Gastrocnemius medialis (tissue), 4 donors: ENCODE data around the gene KANSL1L. TPM values are rescaled to one million over a fixed set of nuclear protein-coding genes. Genes with fewer than 3 reads are reported as not detected.
A peak's percentile ranks its signal among the peaks of the same experiment; 100 is the strongest.

Source experiments
- ATAC-seq, 2 donors: fragments of 150-250 bp; one replicate each; pipeline ENCODE4 v1.9.1; 2016
- DNase-seq, 2 donors: peaks; one replicate each; pipeline ENCODE4 v3.0.0-alpha.2; 2019
- H3K27ac ChIP-seq, 4 donors: fragments of 200-600 bp; sonication (generic); 1 replicate in 1 of 4; 2 replicates in 3 of 4; pipeline ENCODE4 v1.5.1; 2016 to 2018; ENCODE audit warnings: mild to moderate bottlenecking in 2 of 4, moderate library complexity in 1 of 4
- H3K27me3 ChIP-seq, 3 donors: fragments of 200-600 bp; sonication (generic) in 2 of 3; 1 replicate in 1 of 3; 2 replicates in 2 of 3; pipeline versions ENCODE4 v1.5.1 to v1.6.0; 2016 to 2019; ENCODE audit warnings: mild to moderate bottlenecking in 1 of 3, moderate library complexity in 1 of 3
- H3K36me3 ChIP-seq, 2 donors: fragments of 200-600 bp; sonication (generic) in 1 of 2; one replicate each; pipeline ENCODE4 v1.5.1; 2017 to 2018
- H3K4me1 ChIP-seq, 2 donors: fragments of 200-600 bp; sonication (generic) in 1 of 2; one replicate each; pipeline ENCODE4 v1.5.1; 2016 to 2017; ENCODE audit warnings: mild to moderate bottlenecking in 2 of 2
- H3K4me3 ChIP-seq, 4 donors: fragments of 200-600 bp; sonication (generic) in 3 of 4; 1 replicate in 1 of 4; 2 replicates in 3 of 4; pipeline ENCODE4 v1.5.1; 2016 to 2019; ENCODE audit warnings: mild to moderate bottlenecking in 2 of 4
- H3K9me3 ChIP-seq, 3 donors: fragments of 200-600 bp; sonication (generic) in 2 of 3; 1 replicate in 1 of 3; 2 replicates in 2 of 3; pipeline ENCODE4 v1.5.1; 2016 to 2019
- CTCF ChIP-seq, 5 experiments: fragments of 450-650 bp in 3 of 5; fragments of 200-600 bp in 2 of 5; sonication (generic) in 2 of 5; IDR thresholded peaks in 4 of 5; conservative IDR thresholded peaks in 1 of 5; 1 replicate in 4 of 5; 2 replicates in 1 of 5; pipeline ENCODE4 v1.5.1; 2016 to 2019; ENCODE audit warnings: antibody characterized with exemption in 5 of 5, mild to moderate bottlenecking in 3 of 5, moderate library complexity in 3 of 5
- POLR2A ChIP-seq, 2 donors: fragments of 450-650 bp; IDR thresholded peaks; one replicate each; pipeline ENCODE4 v1.6.1; 2017; ENCODE audit warnings: antibody characterized with exemption in 2 of 2, mild to moderate bottlenecking in 2 of 2, moderate library complexity in 2 of 2
- in situ Hi-C, 4 donors: fragments of 200-750 bp; cut with MboI; loops; one replicate each; pipeline versions ENCODE4 v1.15.0 to v1.8.0; 2017; ENCODE audit warnings: low sequenced_read_pairs in 4 of 4
- intact Hi-C: fragments of 100-400 bp; cut with DNase I; formaldehyde crosslinking; loops from one replicate; pipeline ENCODE4 v1.15.1; 2023; ENCODE audit warnings: low total_unique reads
- total RNA-seq, 4 donors: library from RNA; depleted of rRNA; stranded (reverse); fragments of >200 nt; gene quantifications; one replicate each; pipeline versions ENCODE4 v1.1.0 to v1.2.3, GENCODE V29; 2016

Gene KANSL1L
- total RNA-seq, 4 donors from 2014 or later: 19.4 to 21.9 (median 20.4) TPM

GRCh38 chr2:210167227-210167626, 4.0 kb downstream of the KANSL1L start:
- ATAC-seq: no peak
- Histone ChIP-seq H3K27me3 (no peaks in the 10 kb centered on the region), H3K27ac (peak overlapping the region; percentile 99 to 100 (median 100)), H3K4me1 (peaks cover 52 to 61% of the 10 kb centered on the region in 2 donors), H3K9me3 (no peaks in the 10 kb centered on the region), H3K4me3 (no peak overlapping the region), H3K36me3 (no peaks in the 10 kb centered on the region)
- TF ChIP-seq CTCF (IDR thresholded peaks at IDR 0.05 in 4 of 5, conservative IDR thresholded peaks at IDR 0.05 in 1 of 5) (no peak), POLR2A (IDR thresholded peaks at IDR 0.05) (no peak)
- intact Hi-C loops: no loop called here
- in situ Hi-C loops: no loop called here
- DNase-seq: no peak

- TF ChIP-seq CTCF (IDR thresholded peaks at IDR 0.05 in 4 of 5, conservative IDR thresholded peaks at IDR 0.05 in 1 of 5) (no peak), POLR2A (IDR thresholded peaks at IDR 0.05) (no peak)
- ATAC-seq: no peak
- no peak for DNase-seq
- peak overlapping the region in 3 of 4 donors; percentile 13 to 28 (median 21) for H3K27ac ChIP-seq
- in situ Hi-C loops: no loop called here
- H3K4me1 ChIP-seq: peaks cover 44 to 45% of the 10 kb centered on the region in 2 donors
- H3K27me3 ChIP-seq: no peaks in the 10 kb centered on the region
- intact Hi-C loops: no loop called here
- H3K36me3 ChIP-seq: no peaks in the 10 kb centered on the region
- H3K4me3 ChIP-seq: no peak overlapping the region
- no peaks in the 10 kb centered on the region for H3K9me3 ChIP-seq
Observed at GRCh38 chr2:210162466-210163124, 8.6 kb downstream of the KANSL1L start.

DNA sequence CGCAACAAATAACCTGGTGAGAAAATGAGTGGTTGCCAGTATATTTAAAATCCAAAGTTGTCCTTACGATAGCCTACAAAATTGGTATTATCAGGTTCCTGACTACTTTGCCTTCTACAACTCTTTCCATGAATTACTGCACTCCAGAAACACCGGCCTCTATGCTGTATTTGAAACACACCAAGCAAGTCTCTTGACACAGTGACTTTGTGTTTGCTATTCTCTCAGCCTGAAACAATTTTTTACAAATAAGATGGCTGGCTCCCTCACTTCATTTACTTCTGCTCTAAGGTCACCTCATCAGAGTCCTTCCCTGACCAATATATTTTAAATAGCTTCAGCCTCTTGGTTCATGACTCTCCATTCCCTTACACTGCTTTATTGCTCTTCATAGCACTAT, 12.2 kb downstream of the KANSL1L start:
- TF ChIP-seq POLR2A (IDR thresholded peaks at IDR 0.05): no peak
- TF ChIP-seq CTCF (IDR thresholded peaks at IDR 0.05 in 4 of 5, conservative IDR thresholded peaks at IDR 0.05 in 1 of 5): no peak
- H3K27me3 ChIP-seq: no peaks in the 10 kb centered on the region
- peaks cover 23 to 24% of the 10 kb centered on the region in 2 donors for H3K4me1 ChIP-seq
- ATAC-seq (no peak), DNase-seq (no peak)
- H3K4me3 ChIP-seq: no peak overlapping the region
- H3K27ac ChIP-seq: no peak overlapping the region
- H3K36me3 ChIP-seq: peaks cover 0 to 4% of the 10 kb centered on the region in 2 donors
- intact Hi-C loops: no loop called here
- in situ Hi-C loops: no loop called here
- no peaks in the 10 kb centered on the region for H3K9me3 ChIP-seq

GRCh38 chr2:210158236-210158635, 13.0 kb downstream of the KANSL1L start:
- H3K4me3 ChIP-seq: no peak overlapping the region
- intact Hi-C loops (no loop called here), in situ Hi-C loops (no loop called here)
- peaks cover 0 to 12% of the 10 kb centered on the region in 2 donors for H3K36me3 ChIP-seq
- DNase-seq (no peak), ATAC-seq (no peak)
- H3K27ac ChIP-seq: peak overlapping the region in 1 of 4 donors; percentile 3
- TF ChIP-seq POLR2A (IDR thresholded peaks at IDR 0.05) (no peak), CTCF (IDR thresholded peaks at IDR 0.05 in 4 of 5, conservative IDR thresholded peaks at IDR 0.05 in 1 of 5) (no peak)
- no peaks in the 10 kb centered on the region for H3K9me3 ChIP-seq
- peaks cover 18 to 22% of the 10 kb centered on the region in 2 donors for H3K4me1 ChIP-seq
- H3K27me3 ChIP-seq: no peaks in the 10 kb centered on the region
